NK-92 (cell line): Measurements from ENCODE around the gene HGFAC.

Experiments
- DNase-seq: peaks from one replicate; lab custom pipeline; 2025; ENCODE audit not compliant: unreplicated experiment; lab: John Stamatoyannopoulos, UW

Gene HGFAC

GRCh38 chr4:3423406-3423805, 18.4 kb upstream of the HGFAC start:
- no peak for DNase-seq

DNA sequence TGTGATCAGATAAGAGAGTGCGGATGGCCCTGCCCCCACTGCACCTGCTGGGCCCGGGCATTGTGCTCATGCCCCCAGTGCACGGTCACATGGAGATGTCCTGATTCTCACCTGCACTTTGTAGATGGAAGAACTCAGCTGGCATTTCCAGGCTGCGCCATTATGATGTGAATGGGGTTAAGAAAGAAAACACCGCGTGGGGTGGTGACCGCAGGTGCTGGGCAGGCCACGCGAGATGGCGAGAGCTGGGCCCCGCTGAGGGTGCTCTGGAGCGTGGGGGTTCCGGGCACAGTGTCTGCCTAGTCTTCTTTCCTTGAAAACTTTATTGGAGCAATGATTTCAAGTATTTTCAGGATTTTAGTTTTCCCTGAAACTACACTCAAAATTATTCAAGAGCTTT, 17.8 kb upstream of the HGFAC start:
- DNase-seq = no peak

GRCh38 chr4:3424522-3425095, 17.2 kb upstream of the HGFAC start:
- no peak for DNase-seq

GRCh38 chr4:3426465-3427133, 15.2 kb upstream of the HGFAC start:
- no peak for DNase-seq

- no peak for DNase-seq
Measured at GRCh38 chr4:3427134-3427476, 14.7 kb upstream of the HGFAC start.

DNA sequence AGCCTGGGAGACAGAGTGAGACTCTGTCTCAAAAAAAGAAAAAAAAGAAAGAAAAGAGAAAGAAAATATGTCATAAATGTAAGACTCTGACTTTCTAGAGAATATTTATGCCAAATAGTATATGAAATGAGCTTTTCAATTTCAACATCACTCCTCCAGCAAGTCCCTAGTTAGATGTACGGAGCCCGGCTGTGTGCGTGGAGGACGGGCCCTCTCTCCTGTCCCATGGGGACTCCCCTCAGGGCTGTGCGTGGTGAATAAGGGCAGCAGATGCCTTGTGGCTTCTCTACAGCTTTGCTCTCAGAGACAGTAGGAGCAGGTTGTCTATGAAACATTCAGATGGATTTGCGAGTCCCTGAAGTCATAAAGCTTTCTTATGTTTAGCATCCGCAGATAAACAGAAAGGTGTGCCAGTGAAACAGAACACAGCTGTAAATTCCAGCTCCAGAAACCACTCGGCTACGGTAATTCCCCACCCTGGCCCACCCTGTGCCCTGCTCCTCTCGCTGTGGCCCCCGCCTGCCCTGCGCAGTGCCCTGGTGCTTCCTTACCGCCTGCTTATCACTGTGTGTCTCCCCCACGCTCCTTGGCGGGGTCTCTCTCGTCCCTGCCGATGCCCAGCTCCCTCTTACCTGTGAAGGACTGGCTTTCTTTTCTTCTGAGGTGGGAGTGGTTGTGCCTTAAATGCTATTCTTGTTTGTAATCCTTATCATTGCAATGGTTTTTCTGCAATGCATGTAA, 13.9 kb upstream of the HGFAC start:
- no peak for DNase-seq

DNA sequence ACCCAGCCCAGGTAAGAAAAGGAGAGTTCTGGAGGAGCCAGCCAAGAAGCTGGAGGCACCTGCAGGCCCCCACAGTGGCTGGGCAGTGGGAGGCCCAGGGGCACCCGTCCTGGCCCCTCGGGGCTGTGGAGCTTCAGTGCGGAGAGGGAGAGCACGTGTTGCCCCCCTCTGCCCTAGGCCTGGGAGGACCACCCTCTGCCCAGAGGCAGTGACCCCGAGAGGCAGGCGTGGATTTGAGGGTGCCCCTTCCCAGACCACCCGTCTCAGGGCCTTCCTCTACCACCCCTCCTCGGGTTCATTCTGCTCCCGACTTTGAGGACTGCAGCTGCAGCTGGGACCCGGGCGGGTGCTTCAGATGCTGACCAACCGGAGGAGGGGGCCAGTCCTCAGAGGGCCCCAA, 12.1 kb upstream of the HGFAC start:
- no peak for DNase-seq

DNA sequence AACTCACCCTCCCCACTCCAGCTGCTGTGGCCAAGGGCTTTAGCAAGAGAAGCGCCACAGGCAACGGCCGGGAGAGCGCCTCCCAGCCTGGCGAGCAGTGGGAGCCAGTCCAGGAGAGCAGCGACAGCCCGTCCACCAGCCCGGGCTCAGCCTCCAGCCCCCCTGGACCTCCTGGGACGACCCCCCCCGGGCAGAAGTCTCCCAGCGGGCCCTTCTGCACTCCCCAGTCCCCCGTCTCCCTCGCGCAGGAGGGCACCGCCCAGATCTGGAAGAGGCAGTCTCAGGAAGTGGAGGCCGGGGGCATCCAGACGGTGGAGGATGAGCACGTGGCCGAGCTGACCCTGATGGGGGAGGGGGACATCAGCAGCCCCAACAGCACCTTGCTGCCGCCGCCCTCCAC, 11.2 kb upstream of the HGFAC start:
- no peak for DNase-seq

- no peak for DNase-seq
Measured at GRCh38 chr4:3431446-3431993, 10.2 kb upstream of the HGFAC start.

GRCh38 chr4:3432381-3432790, 9.4 kb upstream of the HGFAC start:
- DNase-seq = no peak

DNA sequence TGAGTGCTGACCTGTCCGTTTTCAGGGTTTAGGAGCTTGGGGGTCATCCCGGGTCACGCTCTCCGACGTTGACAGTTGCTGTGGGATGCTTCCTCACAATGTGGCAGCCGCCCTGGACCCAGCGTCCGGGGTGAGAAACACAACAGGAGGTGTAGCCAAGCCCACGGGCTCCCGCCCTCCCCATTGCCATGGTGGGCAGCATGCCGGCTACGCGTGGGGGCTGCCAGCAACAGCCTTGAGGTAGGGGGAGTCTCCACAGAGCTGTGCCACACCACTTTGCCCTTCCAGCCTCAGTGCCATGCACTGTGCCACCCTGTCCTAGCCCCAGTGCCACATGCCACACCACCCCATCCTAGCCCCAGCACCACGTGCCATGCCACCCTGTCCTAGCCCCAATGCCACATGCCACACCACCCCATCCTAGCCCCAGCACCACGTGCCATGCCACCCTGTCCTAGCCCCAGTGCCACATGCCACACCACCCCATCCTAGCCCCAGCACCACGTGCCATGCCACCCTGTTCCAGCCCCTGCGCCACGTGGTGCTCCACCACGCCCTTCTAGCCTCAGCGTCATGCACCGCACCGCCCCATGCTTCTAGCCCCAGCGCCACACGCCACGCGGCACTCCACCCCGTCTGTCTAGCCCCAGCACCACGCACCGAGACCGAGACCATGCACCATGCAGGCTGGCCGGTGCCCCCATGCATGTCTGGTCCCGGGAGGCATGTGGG, 8.5 kb upstream of the HGFAC start:
- no peak for DNase-seq

DNA sequence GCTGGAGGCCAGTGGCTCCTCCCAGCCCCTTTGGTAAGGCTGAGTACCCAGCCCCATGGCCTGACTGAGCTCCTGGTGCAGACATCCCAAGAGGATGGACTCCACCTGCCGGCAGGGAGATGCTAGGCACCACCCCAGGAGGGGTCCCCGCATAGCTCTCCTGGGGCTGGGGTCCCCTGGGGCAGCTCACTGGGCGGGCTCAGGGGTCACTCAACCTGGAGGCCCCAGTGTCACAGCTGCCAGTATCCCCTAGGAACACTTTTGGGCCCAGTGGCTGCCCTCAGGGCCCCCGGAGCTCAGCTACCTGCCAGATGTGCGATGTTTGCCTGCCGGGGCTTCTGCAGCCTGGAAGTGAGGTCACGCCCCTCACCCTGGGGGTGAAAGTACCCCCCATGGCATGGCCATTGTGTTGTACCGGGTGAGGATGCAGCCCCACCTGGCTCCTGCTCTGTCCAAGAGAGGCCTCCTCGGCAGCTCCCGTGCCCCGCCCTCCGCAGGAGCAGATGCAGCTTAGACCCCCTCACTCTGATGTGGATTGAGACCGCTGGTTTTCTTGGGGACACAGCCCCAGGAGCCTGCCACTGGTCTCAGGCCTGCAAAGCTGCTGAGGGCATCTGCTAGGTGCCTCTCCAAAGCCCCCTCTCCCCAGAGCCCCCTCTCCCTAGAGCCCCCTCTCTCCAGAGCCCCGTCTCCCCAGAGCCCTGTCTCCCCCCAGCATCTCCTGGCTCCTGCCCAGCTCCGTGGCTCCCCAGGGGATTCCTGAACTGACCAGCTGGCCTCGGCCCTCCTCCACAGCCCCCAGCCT, 6.7 kb upstream of the HGFAC start:
- DNase-seq = no peak

DNA sequence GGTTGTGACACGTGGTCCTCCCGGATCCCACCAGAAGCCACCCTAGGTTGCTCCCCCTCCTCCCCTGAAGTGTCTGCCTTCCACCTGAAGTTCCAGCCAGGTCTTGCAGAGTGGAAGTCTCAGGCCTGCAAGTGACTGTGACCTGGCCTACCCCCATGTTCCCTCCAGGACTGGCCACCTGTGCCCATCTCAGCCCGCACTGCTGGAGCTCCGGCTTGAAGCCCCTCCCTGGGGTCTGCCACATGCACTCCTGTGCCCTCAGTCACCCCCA, 6.1 kb upstream of the HGFAC start:
- DNase-seq = no peak

- no peak for DNase-seq
Measured at GRCh38 chr4:3436048-3436797, 5.5 kb upstream of the HGFAC start.

DNA sequence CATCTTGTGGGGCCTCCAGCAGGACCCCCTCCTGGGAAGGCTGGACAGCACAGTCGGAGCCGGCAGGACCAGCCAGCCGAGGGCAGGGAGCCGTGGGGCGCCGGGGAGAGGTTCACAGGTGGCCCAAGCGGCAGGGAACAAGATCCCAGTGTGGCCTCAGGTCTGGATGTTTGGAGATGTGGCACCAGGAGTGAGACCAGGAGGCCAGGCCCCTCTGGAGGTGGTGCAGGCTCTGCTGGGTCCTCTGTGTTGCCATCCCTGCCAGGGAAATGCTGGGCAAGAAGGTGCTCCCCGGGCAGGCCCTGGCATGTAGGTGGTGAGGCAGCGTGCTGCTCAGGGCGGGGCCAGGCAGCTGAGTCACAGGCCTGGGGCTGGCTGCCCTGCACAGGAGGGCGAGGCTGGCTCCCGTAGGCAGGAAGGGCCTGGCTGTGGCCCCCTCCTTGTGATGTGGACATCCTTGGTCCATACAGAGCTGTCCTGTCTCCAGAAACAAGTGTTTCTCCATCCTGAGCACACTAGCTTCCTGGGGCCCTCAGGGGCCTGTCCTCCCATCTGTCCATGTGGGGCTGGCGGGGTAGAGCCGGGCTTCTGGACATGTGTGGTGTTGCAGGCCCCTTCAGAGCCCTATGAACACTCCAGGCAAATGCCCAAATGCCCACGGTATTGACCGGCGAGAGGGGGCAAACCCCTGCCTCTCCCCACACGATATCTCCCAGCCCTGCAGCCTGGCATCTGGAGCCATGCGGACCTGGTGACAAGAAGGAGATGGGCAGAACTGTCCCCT, 4.8 kb upstream of the HGFAC start:
- DNase-seq = no peak

- DNase-seq = no peak
Measured at GRCh38 chr4:3437582-3437936, 4.2 kb upstream of the HGFAC start.

GRCh38 chr4:3437998-3438846, 3.5 kb upstream of the HGFAC start:
- no peak for DNase-seq

GRCh38 chr4:3438847-3439180, 3.0 kb upstream of the HGFAC start:
- no peak for DNase-seq

- no peak for DNase-seq
Measured at GRCh38 chr4:3439391-3439790, 2.4 kb upstream of the HGFAC start.
